HG03439 (cell line): Measurements from ENCODE around the gene TOP2A.

Experiments
- ATAC-seq: cut with Tn5 transposase; IDR thresholded peaks from one replicate; pipeline ENCODE4 v1.9.1; 2021; ENCODE audit warnings: mild to moderate bottlenecking, moderate library complexity; ENCODE audit not compliant: unreplicated experiment

The TOP2A gene

GRCh38 chr17:40452921-40453378 is 35.3 kb upstream of the TOP2A start:
- no peak for ATAC-seq

GRCh38 chr17:40452216-40452787 is 34.6 kb upstream of the TOP2A start:
- no peak for ATAC-seq

DNA sequence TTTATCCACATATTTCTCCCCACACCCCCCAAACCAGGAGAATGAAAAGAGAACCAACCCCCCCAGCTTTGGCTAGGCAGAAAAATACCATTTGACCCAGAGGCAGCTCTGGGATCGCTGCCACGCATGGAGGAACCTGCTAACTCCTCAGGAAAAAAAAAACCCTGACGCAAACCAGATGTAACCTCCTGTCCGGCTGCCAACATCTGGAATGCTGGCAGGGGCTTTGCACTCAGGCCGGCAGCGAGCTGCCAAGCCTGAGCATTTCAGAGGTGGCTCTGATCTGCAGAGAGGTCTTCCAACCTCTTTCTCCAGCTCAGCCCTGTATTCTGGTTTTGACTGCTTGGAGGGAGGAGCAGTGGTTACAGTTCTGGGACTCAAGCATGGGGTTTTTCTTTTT is 33.7 kb upstream of the TOP2A start:
- ATAC-seq: no peak

DNA sequence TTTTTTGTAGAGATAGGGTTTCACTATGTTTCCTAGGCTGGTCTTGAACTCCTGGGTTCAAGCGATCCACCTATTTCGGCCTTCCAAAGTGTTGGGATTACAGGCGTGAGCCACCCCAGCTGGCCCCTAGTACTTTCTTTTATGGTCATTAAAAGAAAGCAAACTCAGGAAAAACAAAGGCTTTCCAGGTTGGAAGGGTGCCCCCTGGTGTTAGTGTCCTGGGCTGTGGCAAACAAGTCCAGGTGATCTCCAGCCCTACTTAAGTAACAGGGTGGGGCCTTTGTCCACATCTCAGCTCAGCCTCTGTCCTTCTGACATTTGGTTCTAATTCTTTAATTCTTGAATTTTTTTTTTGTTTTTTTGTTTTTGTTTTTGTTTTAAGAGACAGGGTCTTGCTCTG is 32.5 kb upstream of the TOP2A start:
- ATAC-seq: no peak

GRCh38 chr17:40448639-40449261 is 31.1 kb upstream of the TOP2A start:
- ATAC-seq: no peak

GRCh38 chr17:40448213-40448638 is 30.5 kb upstream of the TOP2A start:
- ATAC-seq: no peak

GRCh38 chr17:40447806-40448205 is 30.1 kb upstream of the TOP2A start:
- no peak for ATAC-seq

GRCh38 chr17:40447148-40447644 is 29.5 kb upstream of the TOP2A start:
- ATAC-seq: no peak

DNA sequence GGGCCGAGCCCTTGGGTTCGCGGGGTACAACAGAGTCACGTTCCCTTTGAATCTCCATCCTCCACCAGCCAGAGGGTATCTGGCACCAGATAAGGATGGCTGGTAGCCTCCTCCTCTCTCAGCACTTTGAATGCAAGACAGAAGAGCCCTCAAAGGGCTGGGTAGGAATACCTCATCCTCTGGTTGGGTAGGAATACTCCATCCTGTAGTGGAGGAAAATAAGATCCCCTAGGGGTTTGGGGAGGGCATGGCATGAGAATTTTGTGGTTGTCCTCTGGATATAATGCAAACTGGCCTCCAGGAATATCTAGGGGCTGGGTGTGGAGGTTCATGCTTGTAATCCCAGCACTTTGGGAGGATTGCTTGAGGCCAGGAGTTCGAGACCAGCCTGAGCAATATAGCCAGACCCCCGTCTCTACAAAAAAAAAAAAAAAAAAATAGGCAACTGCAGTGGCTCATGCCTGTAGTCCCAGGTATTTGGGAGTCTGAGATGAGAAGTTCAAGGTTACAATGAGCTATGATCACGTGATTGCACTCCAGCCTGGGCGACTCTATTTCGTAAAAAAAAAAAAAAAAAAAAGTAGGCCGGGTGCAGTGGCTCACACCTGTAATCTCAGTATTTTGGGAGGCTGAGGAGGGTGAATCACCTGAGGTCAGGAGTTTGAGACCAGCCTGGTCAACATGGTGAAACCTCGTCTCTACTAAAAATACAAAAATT is 28.2 kb upstream of the TOP2A start:
- ATAC-seq: no peak

DNA sequence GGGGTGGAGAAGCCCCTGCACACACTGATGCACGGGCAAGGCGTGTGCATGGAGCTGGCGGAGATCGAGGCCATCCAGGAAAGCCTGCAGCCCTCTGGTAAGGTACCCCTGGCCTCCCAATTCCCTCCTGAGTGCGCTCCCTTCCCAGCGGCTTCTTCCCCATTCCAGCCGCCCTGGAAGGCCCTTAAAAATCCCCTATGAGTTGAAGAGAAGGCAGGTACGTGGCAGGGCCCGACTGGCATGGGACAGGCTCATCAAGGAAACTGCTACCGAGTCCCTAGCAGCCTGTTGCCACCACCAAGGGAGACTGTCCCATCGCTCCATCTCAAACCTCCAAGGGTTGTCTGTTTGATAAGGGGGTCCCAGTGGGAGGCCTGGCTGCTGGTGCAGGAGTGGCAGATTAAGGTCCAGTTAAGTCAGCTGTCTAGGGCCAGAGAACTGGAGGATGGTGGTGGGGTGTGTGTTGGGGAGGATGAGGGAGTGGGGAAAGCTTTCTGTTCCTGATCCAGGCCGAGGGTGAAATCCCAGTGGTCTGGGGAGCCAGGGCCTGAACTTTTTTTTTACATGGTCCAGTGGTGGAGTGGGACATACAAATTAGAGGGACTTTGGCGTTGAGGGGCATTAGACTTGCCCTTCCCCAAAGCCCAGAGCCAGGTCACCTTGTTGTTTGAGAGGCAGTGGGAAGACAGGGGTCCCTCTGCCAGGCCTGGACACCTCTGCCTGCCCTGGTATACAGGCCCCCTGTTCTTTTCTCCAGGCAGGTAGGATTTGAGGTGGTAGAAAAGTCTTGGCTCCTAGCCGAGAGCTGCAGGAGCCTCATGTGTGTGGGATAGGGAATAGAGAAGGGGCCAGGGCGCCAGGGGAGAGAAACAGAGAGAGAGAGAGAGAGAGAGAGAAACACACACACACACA is 26.5 kb upstream of the TOP2A start:
- ATAC-seq: peak; percentile 13

DNA sequence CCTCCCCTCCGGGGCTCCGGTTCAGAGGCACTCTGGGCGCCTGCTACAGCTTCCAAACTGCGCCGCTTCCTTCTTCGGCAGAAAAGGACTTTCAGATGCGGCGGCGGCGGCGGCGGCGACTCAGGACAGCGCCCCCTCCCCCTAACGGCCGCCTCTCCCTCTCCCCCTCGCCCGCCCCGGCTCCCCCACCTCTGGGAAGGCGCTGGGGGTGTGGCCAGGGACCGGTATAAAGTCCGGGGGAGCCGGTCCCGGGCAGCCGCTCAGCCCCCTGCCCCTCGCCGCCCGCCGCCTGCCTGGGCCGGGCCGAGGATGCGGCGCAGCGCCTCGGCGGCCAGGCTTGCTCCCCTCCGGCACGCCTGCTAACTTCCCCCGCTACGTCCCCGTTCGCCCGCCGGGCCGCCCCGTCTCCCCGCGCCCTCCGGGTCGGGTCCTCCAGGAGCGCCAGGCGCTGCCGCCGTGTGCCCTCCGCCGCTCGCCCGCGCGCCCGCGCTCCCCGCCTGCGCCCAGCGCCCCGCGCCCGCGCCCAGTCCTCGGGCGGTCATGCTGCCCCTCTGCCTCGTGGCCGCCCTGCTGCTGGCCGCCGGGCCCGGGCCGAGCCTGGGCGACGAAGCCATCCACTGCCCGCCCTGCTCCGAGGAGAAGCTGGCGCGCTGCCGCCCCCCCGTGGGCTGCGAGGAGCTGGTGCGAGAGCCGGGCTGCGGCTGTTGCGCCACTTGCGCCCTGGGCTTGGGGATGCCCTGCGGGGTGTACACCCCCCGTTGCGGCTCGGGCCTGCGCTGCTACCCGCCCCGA is 25.7 kb upstream of the TOP2A start, which contains the start of gene IGFBP4:
IGFBP4 (plus strand) TSS at position 255 of the 792 bp plus-strand sequence; CDS start at position 541, 286 bp downstream.
- ATAC-seq: no peak

DNA sequence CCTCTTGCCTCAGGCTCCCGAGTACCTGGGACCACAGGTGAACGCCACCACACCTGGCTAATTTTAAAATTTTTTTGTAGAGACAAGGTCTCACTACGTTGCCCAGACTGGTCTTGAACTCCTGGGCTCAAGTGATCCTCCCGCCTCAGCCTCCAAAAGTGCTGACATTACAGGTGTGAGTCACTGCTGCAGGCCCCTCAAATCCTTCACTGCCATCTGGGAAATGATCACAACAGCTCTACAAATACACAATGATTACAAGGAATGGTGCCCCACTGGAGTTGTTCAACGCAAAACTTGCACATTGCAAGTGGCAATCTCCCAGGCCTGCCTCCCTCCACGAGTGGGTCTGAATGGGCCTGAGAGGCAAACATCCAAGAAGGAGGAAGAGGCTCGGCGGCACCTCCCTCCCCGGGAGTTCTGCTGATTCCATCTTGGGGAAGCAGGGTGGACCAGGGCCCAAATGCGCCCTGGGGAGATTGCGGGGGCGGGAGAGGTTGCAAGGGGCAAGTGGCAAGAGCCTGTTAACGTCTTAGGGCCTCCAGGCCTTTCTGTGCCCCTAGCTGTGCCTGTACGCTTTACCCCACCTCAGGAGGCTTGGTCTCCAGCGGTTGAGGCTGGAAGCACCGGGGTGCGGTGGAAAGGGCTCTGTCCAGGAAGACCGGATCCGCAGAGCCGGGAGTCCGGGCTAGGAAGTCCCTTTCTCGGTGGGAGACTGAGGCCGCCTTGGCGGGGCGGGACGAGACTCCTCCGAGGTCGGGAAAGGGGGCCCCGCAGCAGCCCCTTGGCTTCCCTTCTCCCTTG is 24.9 kb upstream of the TOP2A start:
- ATAC-seq: no peak

DNA sequence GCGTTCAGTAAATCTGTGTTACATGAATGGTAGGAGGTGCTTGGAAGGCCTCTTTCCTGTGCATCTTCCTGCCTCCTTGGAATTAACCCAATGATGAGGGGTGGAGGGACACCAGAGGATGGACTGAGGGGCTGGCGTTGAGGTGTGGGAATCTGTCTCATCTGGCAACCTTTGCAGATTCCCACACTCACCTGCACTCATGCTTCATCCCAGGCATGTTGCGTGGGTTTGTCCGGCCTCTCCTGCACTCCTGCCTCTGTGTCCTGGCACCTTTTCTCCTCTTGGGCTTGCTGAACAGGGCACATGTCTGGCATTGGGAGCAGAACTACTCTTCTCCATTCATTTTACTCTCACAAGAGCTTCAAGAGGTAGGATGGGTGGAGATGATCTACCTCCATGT is 22.5 kb upstream of the TOP2A start:
- no peak for ATAC-seq

DNA sequence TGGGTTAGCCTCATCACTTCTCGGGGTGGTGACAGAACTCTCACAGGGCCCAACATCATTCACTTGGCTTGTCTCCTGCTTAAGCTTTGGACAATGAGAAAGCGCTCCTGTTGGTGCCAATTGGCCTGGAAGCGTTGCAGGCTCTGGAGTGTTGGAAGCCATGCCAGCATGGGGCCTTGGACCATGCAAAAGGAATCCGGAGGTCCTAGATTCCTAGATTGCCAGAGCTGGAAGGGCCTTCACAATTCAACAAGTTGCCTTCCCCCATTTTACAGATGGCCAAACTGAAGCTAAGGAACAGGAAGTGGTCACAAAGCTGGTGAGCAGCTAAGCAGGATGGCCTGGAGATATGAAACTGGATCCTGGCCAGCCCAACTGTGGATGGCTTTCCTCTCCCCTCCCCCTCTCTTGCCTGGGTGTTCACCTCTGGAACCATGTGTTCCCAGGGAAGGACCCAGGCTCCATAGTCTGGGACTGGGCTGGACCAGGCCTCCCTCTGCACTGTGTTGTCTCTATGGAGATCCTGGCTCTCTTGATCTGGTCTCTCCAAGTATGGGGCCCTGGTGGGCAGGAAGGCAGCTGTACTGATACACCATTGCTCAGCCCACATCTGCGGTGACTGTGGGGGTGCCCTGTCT is 19.5 kb upstream of the TOP2A start:
- ATAC-seq: no peak

- no peak for ATAC-seq
These were observed 18.9 kb upstream of the TOP2A start for GRCh38 chr17:40436636-40437035.

- no peak for ATAC-seq
These were observed 16.1 kb upstream of the TOP2A start for GRCh38 chr17:40433551-40434415.

DNA sequence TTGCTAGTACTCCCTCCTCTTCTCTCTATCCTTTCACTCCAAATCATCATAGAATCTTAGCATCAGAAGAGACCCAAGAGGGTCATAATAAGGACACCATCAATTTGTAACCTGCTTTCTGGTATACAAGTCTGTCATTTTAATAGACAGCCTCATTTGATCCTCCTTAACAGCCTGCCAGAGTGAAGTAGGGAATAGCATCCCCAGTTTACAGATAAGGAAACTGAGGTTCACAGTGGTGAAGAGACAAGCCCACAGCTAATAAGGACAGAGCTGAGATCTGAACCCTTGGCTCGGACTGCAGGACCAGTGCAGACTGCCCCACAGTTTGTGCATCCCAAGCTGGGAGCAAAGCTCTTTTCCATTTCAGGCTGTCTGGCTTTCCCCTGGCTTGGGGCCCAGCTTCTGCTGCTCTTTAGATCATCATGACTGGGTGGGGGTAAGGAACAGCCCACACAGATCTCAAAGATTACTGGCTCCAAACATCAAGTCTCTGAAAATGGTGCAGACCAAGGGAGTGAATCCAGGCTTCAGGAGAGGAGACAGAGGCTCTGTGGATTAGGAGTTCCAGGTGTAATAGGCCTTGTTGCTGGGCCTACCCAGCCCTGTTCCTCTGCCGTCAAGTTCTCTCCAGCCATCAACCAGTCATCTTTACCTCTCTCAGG is 15.3 kb upstream of the TOP2A start:
- no peak for ATAC-seq
